Fibroblast of villous mesenchyme (primary cell): ENCODE measurements around the gene SLC22A23. TPM values are rescaled to one million over a fixed set of nuclear protein-coding genes. Genes with fewer than 3 reads are reported as not detected.

Experiments used
- DNase-seq: peaks from one replicate; pipeline ENCODE4 v3.0.0-alpha.2; 2010; ENCODE audit warnings: low read depth
- H3K4me3 ChIP-seq: 2 replicates; pipeline ENCODE4 v1.5.1; 2011; ENCODE audit warnings: low read depth, mild to moderate bottlenecking, low read length
- total RNA-seq: library from RNA; depleted of rRNA; stranded (reverse); fragments of >200 nt; gene quantifications from 2 replicates; pipeline ENCODE4 v1.2.3, GENCODE V29; 2012
- TF ChIP-seq, protein P1 (sequence below): IDR thresholded peaks from 2 replicates; pipeline ENCODE4 v1.5.1; 2012; ENCODE audit warnings: low read depth, mild to moderate bottlenecking, low read length; ENCODE audit not compliant: insufficient read depth

SLC22A23 gene
- total RNA-seq, 1 donor, result 2.2 TPM

DNA sequence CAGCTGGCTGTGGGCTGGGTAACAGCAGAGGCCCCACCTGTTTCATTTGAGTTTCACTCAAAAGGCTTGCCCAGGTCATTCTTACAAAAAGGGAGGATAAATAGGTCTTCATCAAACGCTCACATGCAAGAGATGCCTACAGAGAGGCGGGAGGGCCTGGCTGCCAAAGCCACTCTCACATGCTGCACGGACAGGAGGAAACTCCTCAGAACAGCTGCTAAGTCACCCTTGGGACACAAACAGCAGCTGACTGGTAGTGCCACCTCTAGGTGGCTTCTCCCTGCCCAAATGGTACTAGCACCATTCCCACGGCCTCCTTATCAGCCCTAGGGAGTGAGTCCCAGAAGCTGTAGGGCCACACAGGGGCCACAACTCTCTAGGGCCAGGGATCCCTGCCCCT, 23.8 kb downstream of the SLC22A23 start:
- no peak overlapping the region for H3K4me3 ChIP-seq
- TF ChIP-seq, protein P1, sequence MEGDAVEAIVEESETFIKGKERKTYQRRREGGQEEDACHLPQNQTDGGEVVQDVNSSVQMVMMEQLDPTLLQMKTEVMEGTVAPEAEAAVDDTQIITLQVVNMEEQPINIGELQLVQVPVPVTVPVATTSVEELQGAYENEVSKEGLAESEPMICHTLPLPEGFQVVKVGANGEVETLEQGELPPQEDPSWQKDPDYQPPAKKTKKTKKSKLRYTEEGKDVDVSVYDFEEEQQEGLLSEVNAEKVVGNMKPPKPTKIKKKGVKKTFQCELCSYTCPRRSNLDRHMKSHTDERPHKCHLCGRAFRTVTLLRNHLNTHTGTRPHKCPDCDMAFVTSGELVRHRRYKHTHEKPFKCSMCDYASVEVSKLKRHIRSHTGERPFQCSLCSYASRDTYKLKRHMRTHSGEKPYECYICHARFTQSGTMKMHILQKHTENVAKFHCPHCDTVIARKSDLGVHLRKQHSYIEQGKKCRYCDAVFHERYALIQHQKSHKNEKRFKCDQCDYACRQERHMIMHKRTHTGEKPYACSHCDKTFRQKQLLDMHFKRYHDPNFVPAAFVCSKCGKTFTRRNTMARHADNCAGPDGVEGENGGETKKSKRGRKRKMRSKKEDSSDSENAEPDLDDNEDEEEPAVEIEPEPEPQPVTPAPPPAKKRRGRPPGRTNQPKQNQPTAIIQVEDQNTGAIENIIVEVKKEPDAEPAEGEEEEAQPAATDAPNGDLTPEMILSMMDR, result no peak
- DNase-seq, result no peak

DNA sequence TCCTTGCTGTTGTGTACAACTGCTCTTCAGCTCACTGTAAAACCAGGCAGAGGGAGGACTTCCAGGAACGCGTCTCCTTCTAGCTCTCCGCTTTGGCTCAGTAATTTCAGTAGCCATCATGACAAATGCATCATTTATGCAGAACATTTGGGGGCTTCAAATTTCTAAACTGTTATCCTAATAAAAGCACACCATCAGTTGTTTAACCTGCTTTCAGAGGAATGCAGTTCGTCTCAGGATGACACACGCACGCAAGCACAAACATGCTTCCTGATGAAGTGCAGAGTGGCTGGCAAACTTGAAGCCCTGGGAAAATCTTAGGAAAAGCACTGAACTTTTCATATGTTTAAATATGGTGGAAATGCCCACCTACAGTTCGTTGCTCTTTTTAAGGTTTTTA, 24.4 kb downstream of the SLC22A23 start:
- DNase-seq, result no peak
- TF ChIP-seq, protein P1, result no peak
- no peak overlapping the region for H3K4me3 ChIP-seq

DNA sequence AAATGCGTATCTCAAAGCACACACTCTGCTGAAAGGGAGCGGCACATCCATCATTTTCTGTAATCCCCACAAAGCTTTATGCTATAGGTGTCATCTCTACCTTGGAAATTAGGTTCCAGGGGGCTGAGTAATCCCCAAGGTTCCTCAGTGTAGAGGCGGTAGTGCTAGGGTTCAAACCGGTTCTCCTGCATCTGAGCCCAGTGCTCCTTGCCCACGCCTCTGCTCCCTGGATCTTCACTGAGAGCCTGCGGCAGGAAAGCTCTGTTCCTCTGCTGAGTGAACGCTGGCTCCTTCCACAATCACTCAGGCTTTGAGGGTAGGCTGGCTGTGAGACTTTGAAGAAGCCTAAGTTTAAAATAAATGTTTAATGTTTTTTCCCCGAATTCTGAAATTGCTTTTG, 24.9 kb downstream of the SLC22A23 start:
- TF ChIP-seq, protein P1, result no peak
- H3K4me3 ChIP-seq, result no peak overlapping the region
- DNase-seq, result no peak

- DNase-seq, result no peak
- TF ChIP-seq, protein P1, result no peak
- no peak overlapping the region for H3K4me3 ChIP-seq
These were observed 27.6 kb downstream of the SLC22A23 start for GRCh38 chr6:3429211-3429610.

- no peak overlapping the region for H3K4me3 ChIP-seq
- DNase-seq, result no peak
- TF ChIP-seq, protein P1, result no peak
These were observed 28.1 kb downstream of the SLC22A23 start for GRCh38 chr6:3428700-3429099.

DNA sequence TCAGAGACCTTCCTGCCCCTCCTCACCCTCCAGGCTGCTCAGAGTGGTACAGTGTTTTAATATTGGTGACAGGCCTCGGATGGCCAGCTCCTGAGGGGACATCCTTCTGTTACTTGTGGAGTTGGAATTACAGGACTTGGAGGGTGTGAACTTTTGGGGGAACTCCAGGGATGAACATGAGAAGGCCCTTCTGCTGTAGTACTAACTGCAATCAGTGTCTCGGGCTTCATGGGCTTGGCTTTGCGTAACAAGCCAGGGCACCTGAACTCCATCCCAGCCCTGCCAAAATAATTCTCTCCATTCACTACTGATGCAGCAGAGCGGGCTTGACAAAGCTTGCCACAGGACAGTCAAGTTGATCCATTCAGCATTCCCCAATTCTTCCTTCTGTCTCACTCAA, 28.6 kb downstream of the SLC22A23 start:
- TF ChIP-seq, protein P1, result no peak
- DNase-seq, result no peak
- H3K4me3 ChIP-seq, result no peak overlapping the region

DNA sequence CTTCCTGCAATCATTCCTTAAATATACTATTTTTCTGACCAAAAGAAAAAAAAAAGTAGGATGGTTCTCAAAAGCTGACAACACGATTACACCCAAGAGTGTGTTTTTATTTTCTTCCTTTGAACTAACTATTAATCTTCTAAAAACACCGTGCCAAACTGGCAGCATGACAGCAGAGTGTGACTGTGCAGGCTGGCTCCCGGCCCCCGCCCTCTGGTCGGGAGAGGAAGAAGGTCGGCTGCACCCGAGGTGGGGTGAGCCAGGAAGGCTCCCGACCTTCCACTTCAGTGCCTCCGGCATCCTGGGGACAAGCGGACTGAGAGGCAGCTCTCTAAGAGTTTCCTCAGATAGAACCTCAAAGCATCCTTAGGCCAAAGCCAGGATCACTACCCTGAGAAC, 29.2 kb downstream of the SLC22A23 start:
- H3K4me3 ChIP-seq, result no peak overlapping the region
- no peak for DNase-seq
- TF ChIP-seq, protein P1, result no peak
